ENCODE results near the gene FURIN. TPM values are rescaled to one million over a fixed set of nuclear protein-coding genes. Genes with fewer than 3 reads are reported as not detected.

Gene FURIN
- total RNA-seq, 2 experiments from 2014 or later, result 97.4 to 104 TPM

- no peak for TF ChIP-seq CTCF (IDR thresholded peaks at IDR 0.05)
- Histone ChIP-seq H3K27me3 (ENCODE audit: control insufficient read depth in 1 of 2, insufficient read depth in 2 of 2, low read length in 2 of 2) (peaks cover 3 to 5% of the 10 kb centered on the region in 2 experiments), H3K36me3 (ENCODE audit: insufficient read depth, low read length) (peaks cover 45% of the 10 kb centered on the region), H3K4me3 (ENCODE audit: low read length) (no peak overlapping the region), H3K27ac (ENCODE audit: low read depth in 1 of 2, low read length in 2 of 2) (no peak overlapping the region), H3K4me1 (ENCODE audit: insufficient read depth, low read length) (peaks cover 26% of the 10 kb centered on the region), H3K9me3 (ENCODE audit: control insufficient read depth in 1 of 2, insufficient read depth in 1 of 2, low read length in 2 of 2) (peaks cover 0 to 4% of the 10 kb centered on the region in 2 experiments)
- POLR2A ChIA-PET, result no interaction called here
- DNase-seq (no peak), ATAC-seq (ENCODE audit: poor library complexity) (no peak)
- intact Hi-C loops (cut with DNase I, micrococcal nuclease), result loop anchor here in 1 of 2 experiments (10.0 kb wide), 1 partner anchor 397 kb away; no protein-coding TSS in a partner anchor
- Mint-ChIP-seq H3K4me1 (ENCODE audit: low read depth) (peaks cover 13% of the 10 kb centered on the region), H3K27ac (no peak overlapping the region), H3K27me3 (peaks cover 15% of the 10 kb centered on the region), H3K4me3 (no peak overlapping the region), H3K36me3 (ENCODE audit: low read depth) (peaks cover 39% of the 10 kb centered on the region), H3K9me3 (no peaks in the 10 kb centered on the region)
- CTCF ChIA-PET, result interaction anchor here (1.1 kb wide), 1 partner anchor 234 kb away, joined by 3 read pairs; no protein-coding TSS in a partner anchor
These were observed 13.8 kb downstream of the FURIN start for GRCh38 chr15:90881978-90882721.

- no peak overlapping the region for H3K4me3 ChIP-seq (ENCODE audit: low read length)
- TF ChIP-seq CTCF (IDR thresholded peaks at IDR 0.05), result no peak
- DNase-seq, result no peak
- ChIA-PET POLR2A (interaction anchor here (0.7 kb wide), 1 partner anchor 20 kb away, joined by 3 read pairs; the partner anchor contains the start of gene MAN2A2), CTCF (interaction anchor here (0.9 kb wide), 1 partner anchor 235 kb away, joined by 3 read pairs; no protein-coding TSS in a partner anchor)
- Mint-ChIP-seq H3K4me3 (no peak overlapping the region), H3K27me3 (peaks cover 15% of the 10 kb centered on the region), H3K36me3 (ENCODE audit: low read depth) (peaks cover 31% of the 10 kb centered on the region), H3K9me3 (no peaks in the 10 kb centered on the region), H3K27ac (no peak overlapping the region), H3K4me1 (ENCODE audit: low read depth) (peaks cover 13% of the 10 kb centered on the region)
- no peak overlapping the region for H3K27ac ChIP-seq (ENCODE audit: low read depth in 1 of 2, low read length in 2 of 2)
- H3K27me3 ChIP-seq (ENCODE audit: control insufficient read depth in 1 of 2, insufficient read depth in 2 of 2, low read length in 2 of 2), result peaks cover 3 to 5% of the 10 kb centered on the region in 2 experiments
- ATAC-seq (ENCODE audit: poor library complexity), result no peak
- intact Hi-C loops (cut with DNase I, micrococcal nuclease), result loop anchor here in 1 of 2 experiments (10.0 kb wide), 1 partner anchor 398 kb away; no protein-coding TSS in a partner anchor
- peaks cover 26% of the 10 kb centered on the region for H3K4me1 ChIP-seq (ENCODE audit: insufficient read depth, low read length)
- H3K36me3 ChIP-seq (ENCODE audit: insufficient read depth, low read length), result peaks cover 37% of the 10 kb centered on the region
- peaks cover 0 to 4% of the 10 kb centered on the region in 2 experiments for H3K9me3 ChIP-seq (ENCODE audit: control insufficient read depth in 1 of 2, insufficient read depth in 1 of 2, low read length in 2 of 2)
These were observed 14.6 kb downstream of the FURIN start for GRCh38 chr15:90882781-90883525.

- H3K27ac Mint-ChIP-seq, result no peak overlapping the region
- H3K4me1 Mint-ChIP-seq (ENCODE audit: low read depth), result peaks cover 13% of the 10 kb centered on the region
- DNase-seq, result no peak
- ChIA-PET POLR2A (interaction anchor here (0.7 to 1.0 kb wide), 2 partner anchors 13 to 19 kb away, joined by 3 to 5 read pairs; partner anchors contain the start of gene MAN2A2), CTCF (interaction anchor here (0.9 kb wide), 1 partner anchor 235 kb away, joined by 3 read pairs; no protein-coding TSS in a partner anchor)
- Histone ChIP-seq H3K4me3 (ENCODE audit: low read length) (no peak overlapping the region), H3K27ac (ENCODE audit: low read depth in 1 of 2, low read length in 2 of 2) (no peak overlapping the region), H3K36me3 (ENCODE audit: insufficient read depth, low read length) (peaks cover 31% of the 10 kb centered on the region), H3K27me3 (ENCODE audit: control insufficient read depth in 1 of 2, insufficient read depth in 2 of 2, low read length in 2 of 2) (peaks cover 3 to 5% of the 10 kb centered on the region in 2 experiments), H3K9me3 (ENCODE audit: control insufficient read depth in 1 of 2, insufficient read depth in 1 of 2, low read length in 2 of 2) (peaks cover 0 to 4% of the 10 kb centered on the region in 2 experiments), H3K4me1 (ENCODE audit: insufficient read depth, low read length) (peaks cover 26% of the 10 kb centered on the region)
- ATAC-seq (ENCODE audit: poor library complexity), result no peak
- no peak for TF ChIP-seq CTCF (IDR thresholded peaks at IDR 0.05)
- intact Hi-C loops (cut with DNase I, micrococcal nuclease), result loop anchor here in 1 of 2 experiments (10.0 kb wide), 1 partner anchor 399 kb away; no protein-coding TSS in a partner anchor
- H3K27me3 Mint-ChIP-seq, result peaks cover 15% of the 10 kb centered on the region
- H3K36me3 Mint-ChIP-seq (ENCODE audit: low read depth), result peaks cover 25% of the 10 kb centered on the region
- no peak overlapping the region for H3K4me3 Mint-ChIP-seq
- no peaks in the 10 kb centered on the region for H3K9me3 Mint-ChIP-seq
These were observed 15.2 kb downstream of the FURIN start for GRCh38 chr15:90883526-90883975.

All from CD4-positive, alpha-beta T cell (primary cell).